Heart left ventricle (tissue), 13 donors: ENCODE results near the gene ZSCAN32.

Source experiments
- CTCF ChIP-seq, 12 donors: fragments of 200-600 bp; sonication (generic) in 4 of 12; IDR thresholded peaks; one replicate each; pipeline versions ENCODE4 v1.5.0 to v1.8.0; 2018 to 2022; ENCODE audit warnings: antibody characterized with exemption in 12 of 12, mild to moderate bottlenecking in 5 of 12
- POLR2A ChIP-seq, 2 donors: fragments of 450-650 bp; IDR thresholded peaks; one replicate each; pipeline ENCODE4 v1.6.1; 2017; ENCODE audit warnings: antibody characterized with exemption in 2 of 2, mild to moderate bottlenecking in 2 of 2, moderate library complexity in 2 of 2
- donor health status: ischemic (EF 13 %, LVEDD 7.1; RV severe dilation, severe dysfunction).
- donor health status: DM: no; HTN: yes; CAD: no.
- donor health status: DM: no; HTN: no; CAD: no.
- donor health status: ischemic (EF 25% LVEDD 6.9; RV normal size, moderate dysfunction).
- donor health status: ischemic (EF 25% LVEDD 5.7; RV mildly dilated, moderate dysfunction).
- donor health status: ischemic (EF 35%, LVEDD 5.7; RV mildly dilated, moderate dysfunction).
- donor health status: nonischemic (EF 11% LVEDD 7.7; RV severe dilation, severe dysfunction).
- donor health status: DM: yes; HTN: yes; CAD: no.
- donor health status: PGD.
- donor health status: ischemic (EF 29% LVEDD 5.4; RV normal size, mild dysfunction).
- donor health status: nonischemic (EF 23%, LVEDD 6.1; RV moderate dilation, normal function).

DNA sequence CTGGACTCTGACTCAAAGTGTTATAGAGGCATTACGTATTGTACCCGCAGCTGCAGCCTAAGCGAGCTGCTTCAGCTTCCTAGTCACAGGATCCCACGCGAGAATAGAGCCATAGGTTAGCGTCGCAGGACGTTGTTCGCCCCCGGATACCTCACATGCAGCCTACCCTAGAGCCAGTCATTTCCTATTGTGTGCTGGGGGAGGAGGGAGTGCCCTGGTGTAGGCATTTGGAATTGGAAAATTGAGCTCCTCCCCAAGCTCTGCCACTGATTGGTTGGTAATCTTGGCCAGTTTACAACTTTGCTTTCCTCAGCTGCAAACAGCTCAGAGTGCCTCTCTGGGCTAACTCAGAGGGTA, 43.2 kb upstream of the ZSCAN32 start:
- TF ChIP-seq CTCF (IDR thresholded peaks at IDR 0.05) = no peak
- no peak for TF ChIP-seq POLR2A (IDR thresholded peaks at IDR 0.05)
